OCI-LY7 (cell line): Measurements from ENCODE around the gene MRRF. TPM values are rescaled to one million over a fixed set of nuclear protein-coding genes. Genes with fewer than 3 reads are reported as not detected.

Source experiments
- BruUV-seq: library from RNA; stranded (reverse); fragments of 400-500 nt; replicated peaks from 2 replicates; lab custom pipeline; 2021; lab: Mats Ljungman, UMichigan
- CTCF ChIA-PET: fragments of 300-600 bp; sonication (Branson Sonifier 250); formaldehyde crosslinking; loops from one replicate; lab custom pipeline; 2022; ENCODE audit warnings: antibody characterized with exemption; ENCODE audit not compliant: unreplicated experiment; lab: Charles Lee
- POLR2A ChIA-PET: fragments of 300-600 bp; sonication (Branson Sonifier 250); formaldehyde crosslinking; loops from one replicate; lab custom pipeline; 2022; ENCODE audit warnings: antibody characterized with exemption; lab: Charles Lee
- DNase-seq: peaks from one replicate; pipeline ENCODE4 v3.0.0-alpha.2; 2015; ENCODE audit warnings: low spot score
- H2AFZ ChIP-seq: fragments of 200-600 bp; sonication (generic), shearing (Covaris generic); 2 replicates; pipeline ENCODE4 v1.6.1; 2014; ENCODE audit warnings: mild to moderate bottlenecking, antibody characterized with exemption, low read length, moderate library complexity
- H3K27ac ChIP-seq: fragments of 200-600 bp; sonication (generic); 2 replicates; pipeline ENCODE4 v1.5.1; 2014; ENCODE audit warnings: mixed run types, low read depth, mild to moderate bottlenecking, moderate library complexity, low read length, inconsistent platforms; ENCODE audit not compliant: poor library complexity, severe bottlenecking
- H3K36me3 ChIP-seq: fragments of 200-600 bp; sonication (generic); 2 replicates; pipeline ENCODE4 v1.6.1; 2014; ENCODE audit warnings: mild to moderate bottlenecking, antibody characterized with exemption, low read length, moderate library complexity, mixed read lengths; ENCODE audit not compliant: insufficient read depth
- H3K4me1 ChIP-seq: fragments of 200-600 bp; sonication (generic); 2 replicates; pipeline ENCODE4 v1.5.1; 2014; ENCODE audit warnings: mild to moderate bottlenecking, low read length; ENCODE audit not compliant: insufficient read depth, poor library complexity, severe bottlenecking
- H3K4me2 ChIP-seq: fragments of 200-600 bp; sonication (generic); 2 replicates; pipeline ENCODE4 v1.6.1; 2014; ENCODE audit warnings: mild to moderate bottlenecking, low read length
- H3K4me3 ChIP-seq: fragments of 200-600 bp; sonication (generic); 2 replicates; pipeline ENCODE4 v1.5.1; 2014; ENCODE audit warnings: mild to moderate bottlenecking, low read depth, low read length; ENCODE audit not compliant: poor library complexity, severe bottlenecking
- H3K79me2 ChIP-seq: fragments of 200-600 bp; sonication (generic); 2 replicates; pipeline ENCODE4 v1.6.1; 2016; ENCODE audit warnings: low read depth, mild to moderate bottlenecking, low read length, moderate library complexity, mixed read lengths; ENCODE audit not compliant: insufficient read depth
- H3K9me2 ChIP-seq: fragments of 200-600 bp; sonication (generic); 2 replicates; pipeline ENCODE4 v1.6.1; 2016; ENCODE audit warnings: mild to moderate bottlenecking, low read length, mixed read lengths; ENCODE audit not compliant: insufficient read depth
- H3K9me3 ChIP-seq: fragments of 200-600 bp; sonication (generic); 2 replicates; pipeline ENCODE4 v1.6.1; 2014; ENCODE audit warnings: mild to moderate bottlenecking, mixed run types, low read length, mixed read lengths
- H4K20me1 ChIP-seq: fragments of 200-600 bp; sonication (generic); 2 replicates; pipeline ENCODE4 v1.6.1; 2014; ENCODE audit warnings: mild to moderate bottlenecking, antibody characterized with exemption, low read length, moderate library complexity, mixed read lengths; ENCODE audit not compliant: insufficient read depth
- CTCF ChIP-seq: fragments of 200-600 bp; sonication (generic); conservative IDR thresholded peaks from 2 replicates; pipeline ENCODE4 v1.5.1; 2014; ENCODE audit warnings: mild to moderate bottlenecking, antibody characterized with exemption, low read length, moderate library complexity, mixed read lengths
- EZH2phosphoT487 ChIP-seq: fragments of 200-600 bp; sonication (generic); IDR thresholded peaks from 2 replicates; pipeline ENCODE4 v1.6.1; 2018; ENCODE audit warnings: low read depth, borderline replicate concordance, mild to moderate bottlenecking, mixed run types, antibody characterized with exemption, low read length, moderate library complexity, mixed read lengths
- intact Hi-C: fragments of 100-400 bp; cut with micrococcal nuclease; formaldehyde crosslinking; loops from one replicate; pipeline ENCODE4 v1.10.0; 2022; ENCODE audit not compliant: unreplicated experiment
- total RNA-seq, 2 experiments: library from RNA; depleted of rRNA in 1 of 2; stranded (reverse); fragments of >200 nt in 1 of 2; shearing (Covaris generic) in 1 of 2; gene quantifications; 2 replicates each; pipeline ENCODE4 v1.2.3, GENCODE V29; 2014 to 2022

MRRF gene
- total RNA-seq, 2 experiments from 2014 or later: 46.1 to 53.2 TPM

GRCh38 chr9:122348791-122349190 lies 84.1 kb downstream of the MRRF start:
- no peak for DNase-seq
- no peak overlapping the region for H3K27ac ChIP-seq
- H3K4me1 ChIP-seq: no peaks in the 10 kb centered on the region
- H3K4me3 ChIP-seq: no peak overlapping the region
- ChIA-PET CTCF (interaction anchor here (1.0 kb wide), 1 partner anchor 249 kb away, joined by 3 read pairs; no protein-coding TSS in a partner anchor), POLR2A (no interaction called here)
- H2AFZ ChIP-seq: no peak overlapping the region
- TF ChIP-seq CTCF: no peak
- TF ChIP-seq EZH2phosphoT487: no peak
- H3K79me2 ChIP-seq: no peaks in the 10 kb centered on the region
- H3K4me2 ChIP-seq: no peak overlapping the region
- no peaks in the 10 kb centered on the region for H3K9me2 ChIP-seq
- BruUV-seq: no TSS peak
- H4K20me1 ChIP-seq: no peaks in the 10 kb centered on the region
- no peaks in the 10 kb centered on the region for H3K36me3 ChIP-seq
- intact Hi-C loops: no loop called here
- H3K9me3 ChIP-seq: no peaks in the 10 kb centered on the region

- TF ChIP-seq EZH2phosphoT487 (no peak), CTCF (no peak)
- POLR2A ChIA-PET: interaction anchor here (0.7 kb wide), 1 partner anchor 250 kb away, joined by 3 read pairs; no protein-coding TSS in a partner anchor
- no peak overlapping the region for H3K4me3 ChIP-seq
- BruUV-seq: no TSS peak
- no peaks in the 10 kb centered on the region for H4K20me1 ChIP-seq
- H3K9me2 ChIP-seq: no peaks in the 10 kb centered on the region
- H3K4me1 ChIP-seq: no peaks in the 10 kb centered on the region
- intact Hi-C loops: no loop called here
- no peaks in the 10 kb centered on the region for H3K36me3 ChIP-seq
- no peak for DNase-seq
- no peaks in the 10 kb centered on the region for H3K9me3 ChIP-seq
- no peaks in the 10 kb centered on the region for H3K79me2 ChIP-seq
- H2AFZ ChIP-seq: no peak overlapping the region
- H3K27ac ChIP-seq: no peak overlapping the region
- no peak overlapping the region for H3K4me2 ChIP-seq
- CTCF ChIA-PET: interaction anchor here (1.0 to 1.9 kb wide), 2 partner anchors 224 to 250 kb away, joined by 3 to 26 read pairs; no protein-coding TSS in a partner anchor
Observed at GRCh38 chr9:122349201-122349600, 84.5 kb downstream of the MRRF start.
